WTC11 (cell line): Measurements from ENCODE around the gene ITPR1. TPM values are rescaled to one million over a fixed set of nuclear protein-coding genes. Genes with fewer than 3 reads are reported as not detected.

Experiments
- ATAC-seq: fragments of 200-7000 bp; cut with Tn5 transposase; 2 replicates; pipeline ENCODE4 v1.10.0; 2021; ENCODE audit warnings: mild to moderate bottlenecking, moderate library complexity
- CTCF ChIA-PET: fragments of 300-600 bp; sonication (Branson Sonifier 250); formaldehyde crosslinking; loops from one replicate; lab custom pipeline; 2021; ENCODE audit warnings: antibody characterized with exemption; lab: Charles Lee
- POLR2A ChIA-PET: fragments of 350-600 bp; sonication (Branson Sonifier 250); formaldehyde crosslinking; loops from one replicate; lab custom pipeline; 2021; ENCODE audit warnings: antibody characterized with exemption; lab: Charles Lee
- DNase-seq: peaks from one replicate; pipeline ENCODE4 v3.0.0; 2021; ENCODE audit warnings: low spot score
- H3K27ac Mint-ChIP-seq: 2 replicates; pipeline ENCODE4 v1.8.0; 2021; ENCODE audit warnings: mixed read lengths
- H3K27me3 Mint-ChIP-seq: 2 replicates; pipeline ENCODE4 v1.8.0; 2021; ENCODE audit warnings: low read depth, mild to moderate bottlenecking, moderate library complexity, mixed read lengths
- H3K36me3 Mint-ChIP-seq: 2 replicates; pipeline ENCODE4 v1.8.0; 2021; ENCODE audit warnings: mixed read lengths
- H3K4me1 Mint-ChIP-seq: 2 replicates; pipeline ENCODE4 v1.8.0; 2022; ENCODE audit warnings: mixed read lengths
- H3K4me3 Mint-ChIP-seq: 2 replicates; pipeline ENCODE4 v1.8.0; 2021; ENCODE audit warnings: mild to moderate bottlenecking, moderate library complexity, mixed read lengths
- H3K9me3 Mint-ChIP-seq: 2 replicates; pipeline ENCODE4 v1.8.0; 2021; ENCODE audit warnings: mixed read lengths
- ESRRA ChIP-seq: sonication (generic); formaldehyde crosslinking; IDR thresholded peaks from 2 replicates; pipeline ENCODE4 v1.8.1; 2022; ENCODE audit warnings: mild to moderate bottlenecking, missing genetic modification reagents, borderline replicate concordance
- FOXK1 ChIP-seq: sonication (generic); formaldehyde crosslinking; IDR thresholded peaks from 2 replicates; pipeline ENCODE4 v1.8.0; 2022; ENCODE audit warnings: mild to moderate bottlenecking, moderate library complexity, missing genetic modification reagents
- RELA ChIP-seq: sonication (generic); formaldehyde crosslinking; IDR thresholded peaks from 2 replicates; pipeline ENCODE4 v1.8.1; 2022; ENCODE audit warnings: missing genetic modification reagents, mild to moderate bottlenecking, borderline replicate concordance
- RORB ChIP-seq: fragments of 250-450 bp; sonication (Bioruptor Pico); IDR thresholded peaks from 2 replicates; pipeline ENCODE4 v1.9.0; 2021; ENCODE audit warnings: mild to moderate bottlenecking
- TCF7 ChIP-seq: sonication (generic); formaldehyde crosslinking; IDR thresholded peaks from 2 replicates; pipeline ENCODE4 v1.8.0; 2022; ENCODE audit warnings: mild to moderate bottlenecking, low read depth, missing genetic modification reagents, moderate library complexity
- ZNF263 ChIP-seq: sonication (generic); formaldehyde crosslinking; IDR thresholded peaks from 2 replicates; pipeline ENCODE4 v1.8.1; 2022; ENCODE audit warnings: low read depth, mild to moderate bottlenecking, moderate library complexity, missing genetic modification reagents
- ZNF396 ChIP-seq: fragments of 250-450 bp; sonication (Bioruptor Pico); IDR thresholded peaks from 2 replicates; pipeline ENCODE4 v1.8.0; 2021; ENCODE audit warnings: mild to moderate bottlenecking, moderate library complexity, borderline replicate concordance
- ZNF416 ChIP-seq: fragments of 250-450 bp; sonication (Bioruptor Pico); IDR thresholded peaks from 2 replicates; pipeline ENCODE4 v1.9.0; 2021; ENCODE audit warnings: mild to moderate bottlenecking, inconsistent platforms
- ZNF671 ChIP-seq: fragments of 250-450 bp; sonication (Bioruptor Pico); IDR thresholded peaks from 2 replicates; pipeline ENCODE4 v1.8.0; 2021; ENCODE audit warnings: mild to moderate bottlenecking
- total RNA-seq: library from RNA; stranded (reverse); gene quantifications from 3 replicates; pipeline ENCODE4 v1.2.3, GENCODE V29; 2021
- TF ChIP-seq, protein P1 (sequence below): sonication (generic); formaldehyde crosslinking; IDR thresholded peaks from 2 replicates; pipeline ENCODE4 v1.8.0; 2022; ENCODE audit warnings: missing genetic modification reagents
- TF ChIP-seq, protein P2 (sequence below): sonication (generic); formaldehyde crosslinking; IDR thresholded peaks from 2 replicates; pipeline ENCODE4 v1.8.0; 2023; ENCODE audit warnings: mild to moderate bottlenecking, missing genetic modification reagents
- TF ChIP-seq, protein P3 (sequence below): sonication (generic); formaldehyde crosslinking; IDR thresholded peaks from 2 replicates; pipeline ENCODE4 v1.8.0; 2023; ENCODE audit warnings: missing genetic modification reagents
- TF ChIP-seq, protein P4 (sequence below): fragments of 250-450 bp; sonication (Bioruptor Pico); IDR thresholded peaks from 2 replicates; pipeline ENCODE4 v1.9.0; 2021; ENCODE audit warnings: mild to moderate bottlenecking, borderline replicate concordance
- TF ChIP-seq, protein P5 (sequence below): sonication (generic); formaldehyde crosslinking; IDR thresholded peaks from 2 replicates; pipeline ENCODE4 v1.8.1; 2022; ENCODE audit warnings: missing genetic modification reagents, borderline replicate concordance
- TF ChIP-seq, protein P6 (sequence below): sonication (generic); formaldehyde crosslinking; IDR thresholded peaks from 2 replicates; pipeline ENCODE4 v1.8.1; 2022; ENCODE audit warnings: mild to moderate bottlenecking, moderate library complexity, missing genetic modification reagents

ITPR1 gene
- total RNA-seq, 1 experiment from 2014 or later: 11.8 TPM

DNA sequence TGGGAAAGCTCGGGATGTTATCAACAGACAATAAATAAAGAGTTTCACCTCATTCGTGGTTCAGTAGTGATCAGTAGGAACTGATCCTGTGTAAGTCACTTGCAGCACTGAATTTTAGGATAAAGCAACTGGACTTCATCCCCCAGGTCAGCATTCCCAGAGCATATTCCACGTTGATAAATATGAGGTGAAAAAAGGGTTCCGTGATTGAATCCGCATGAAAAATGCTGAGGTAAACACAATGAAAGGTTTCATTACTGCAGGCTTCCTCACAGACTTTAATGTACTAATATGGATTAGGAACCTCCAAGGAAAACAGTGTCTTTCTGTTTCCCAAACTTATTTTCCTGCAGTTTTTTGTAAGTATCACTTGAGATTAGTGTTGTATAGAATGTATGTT, 308.7 kb downstream of the ITPR1 start:
- peaks cover 13% of the 10 kb centered on the region for H3K36me3 Mint-ChIP-seq
- POLR2A ChIA-PET: no interaction called here
- no peaks in the 10 kb centered on the region for H3K4me1 Mint-ChIP-seq
- peaks cover 15% of the 10 kb centered on the region for H3K9me3 Mint-ChIP-seq
- CTCF ChIA-PET: no interaction called here
- H3K27me3 Mint-ChIP-seq: no peaks in the 10 kb centered on the region
- no peak for ATAC-seq
- H3K4me3 Mint-ChIP-seq: no peak overlapping the region
- TF ChIP-seq, protein P1, sequence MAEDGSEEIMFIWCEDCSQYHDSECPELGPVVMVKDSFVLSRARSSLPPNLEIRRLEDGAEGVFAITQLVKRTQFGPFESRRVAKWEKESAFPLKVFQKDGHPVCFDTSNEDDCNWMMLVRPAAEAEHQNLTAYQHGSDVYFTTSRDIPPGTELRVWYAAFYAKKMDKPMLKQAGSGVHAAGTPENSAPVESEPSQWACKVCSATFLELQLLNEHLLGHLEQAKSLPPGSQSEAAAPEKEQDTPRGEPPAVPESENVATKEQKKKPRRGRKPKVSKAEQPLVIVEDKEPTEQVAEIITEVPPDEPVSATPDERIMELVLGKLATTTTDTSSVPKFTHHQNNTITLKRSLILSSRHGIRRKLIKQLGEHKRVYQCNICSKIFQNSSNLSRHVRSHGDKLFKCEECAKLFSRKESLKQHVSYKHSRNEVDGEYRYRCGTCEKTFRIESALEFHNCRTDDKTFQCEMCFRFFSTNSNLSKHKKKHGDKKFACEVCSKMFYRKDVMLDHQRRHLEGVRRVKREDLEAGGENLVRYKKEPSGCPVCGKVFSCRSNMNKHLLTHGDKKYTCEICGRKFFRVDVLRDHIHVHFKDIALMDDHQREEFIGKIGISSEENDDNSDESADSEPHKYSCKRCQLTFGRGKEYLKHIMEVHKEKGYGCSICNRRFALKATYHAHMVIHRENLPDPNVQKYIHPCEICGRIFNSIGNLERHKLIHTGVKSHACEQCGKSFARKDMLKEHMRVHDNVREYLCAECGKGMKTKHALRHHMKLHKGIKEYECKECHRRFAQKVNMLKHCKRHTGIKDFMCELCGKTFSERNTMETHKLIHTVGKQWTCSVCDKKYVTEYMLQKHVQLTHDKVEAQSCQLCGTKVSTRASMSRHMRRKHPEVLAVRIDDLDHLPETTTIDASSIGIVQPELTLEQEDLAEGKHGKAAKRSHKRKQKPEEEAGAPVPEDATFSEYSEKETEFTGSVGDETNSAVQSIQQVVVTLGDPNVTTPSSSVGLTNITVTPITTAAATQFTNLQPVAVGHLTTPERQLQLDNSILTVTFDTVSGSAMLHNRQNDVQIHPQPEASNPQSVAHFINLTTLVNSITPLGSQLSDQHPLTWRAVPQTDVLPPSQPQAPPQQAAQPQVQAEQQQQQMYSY (CRISPR knock-in tag): no peak
- no peak for TF ChIP-seq ZNF396 (CRISPR knock-in tag)
- TF ChIP-seq, protein P2, sequence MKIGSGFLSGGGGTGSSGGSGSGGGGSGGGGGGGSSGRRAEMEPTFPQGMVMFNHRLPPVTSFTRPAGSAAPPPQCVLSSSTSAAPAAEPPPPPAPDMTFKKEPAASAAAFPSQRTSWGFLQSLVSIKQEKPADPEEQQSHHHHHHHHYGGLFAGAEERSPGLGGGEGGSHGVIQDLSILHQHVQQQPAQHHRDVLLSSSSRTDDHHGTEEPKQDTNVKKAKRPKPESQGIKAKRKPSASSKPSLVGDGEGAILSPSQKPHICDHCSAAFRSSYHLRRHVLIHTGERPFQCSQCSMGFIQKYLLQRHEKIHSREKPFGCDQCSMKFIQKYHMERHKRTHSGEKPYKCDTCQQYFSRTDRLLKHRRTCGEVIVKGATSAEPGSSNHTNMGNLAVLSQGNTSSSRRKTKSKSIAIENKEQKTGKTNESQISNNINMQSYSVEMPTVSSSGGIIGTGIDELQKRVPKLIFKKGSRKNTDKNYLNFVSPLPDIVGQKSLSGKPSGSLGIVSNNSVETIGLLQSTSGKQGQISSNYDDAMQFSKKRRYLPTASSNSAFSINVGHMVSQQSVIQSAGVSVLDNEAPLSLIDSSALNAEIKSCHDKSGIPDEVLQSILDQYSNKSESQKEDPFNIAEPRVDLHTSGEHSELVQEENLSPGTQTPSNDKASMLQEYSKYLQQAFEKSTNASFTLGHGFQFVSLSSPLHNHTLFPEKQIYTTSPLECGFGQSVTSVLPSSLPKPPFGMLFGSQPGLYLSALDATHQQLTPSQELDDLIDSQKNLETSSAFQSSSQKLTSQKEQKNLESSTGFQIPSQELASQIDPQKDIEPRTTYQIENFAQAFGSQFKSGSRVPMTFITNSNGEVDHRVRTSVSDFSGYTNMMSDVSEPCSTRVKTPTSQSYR (CRISPR knock-in tag): no peak
- TF ChIP-seq ZNF416 (CRISPR knock-in tag): no peak
- TF ChIP-seq, protein P3, sequence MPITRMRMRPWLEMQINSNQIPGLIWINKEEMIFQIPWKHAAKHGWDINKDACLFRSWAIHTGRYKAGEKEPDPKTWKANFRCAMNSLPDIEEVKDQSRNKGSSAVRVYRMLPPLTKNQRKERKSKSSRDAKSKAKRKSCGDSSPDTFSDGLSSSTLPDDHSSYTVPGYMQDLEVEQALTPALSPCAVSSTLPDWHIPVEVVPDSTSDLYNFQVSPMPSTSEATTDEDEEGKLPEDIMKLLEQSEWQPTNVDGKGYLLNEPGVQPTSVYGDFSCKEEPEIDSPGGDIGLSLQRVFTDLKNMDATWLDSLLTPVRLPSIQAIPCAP (CRISPR knock-in tag): no peak
- no peak for TF ChIP-seq TCF7 (CRISPR knock-in tag)
- no peak for TF ChIP-seq ESRRA (CRISPR knock-in tag)
- no peak for TF ChIP-seq ZNF263 (CRISPR knock-in tag)
- no peak for TF ChIP-seq ZNF671 (CRISPR knock-in tag)
- TF ChIP-seq FOXK1 (CRISPR knock-in tag): no peak
- TF ChIP-seq, protein P4, sequence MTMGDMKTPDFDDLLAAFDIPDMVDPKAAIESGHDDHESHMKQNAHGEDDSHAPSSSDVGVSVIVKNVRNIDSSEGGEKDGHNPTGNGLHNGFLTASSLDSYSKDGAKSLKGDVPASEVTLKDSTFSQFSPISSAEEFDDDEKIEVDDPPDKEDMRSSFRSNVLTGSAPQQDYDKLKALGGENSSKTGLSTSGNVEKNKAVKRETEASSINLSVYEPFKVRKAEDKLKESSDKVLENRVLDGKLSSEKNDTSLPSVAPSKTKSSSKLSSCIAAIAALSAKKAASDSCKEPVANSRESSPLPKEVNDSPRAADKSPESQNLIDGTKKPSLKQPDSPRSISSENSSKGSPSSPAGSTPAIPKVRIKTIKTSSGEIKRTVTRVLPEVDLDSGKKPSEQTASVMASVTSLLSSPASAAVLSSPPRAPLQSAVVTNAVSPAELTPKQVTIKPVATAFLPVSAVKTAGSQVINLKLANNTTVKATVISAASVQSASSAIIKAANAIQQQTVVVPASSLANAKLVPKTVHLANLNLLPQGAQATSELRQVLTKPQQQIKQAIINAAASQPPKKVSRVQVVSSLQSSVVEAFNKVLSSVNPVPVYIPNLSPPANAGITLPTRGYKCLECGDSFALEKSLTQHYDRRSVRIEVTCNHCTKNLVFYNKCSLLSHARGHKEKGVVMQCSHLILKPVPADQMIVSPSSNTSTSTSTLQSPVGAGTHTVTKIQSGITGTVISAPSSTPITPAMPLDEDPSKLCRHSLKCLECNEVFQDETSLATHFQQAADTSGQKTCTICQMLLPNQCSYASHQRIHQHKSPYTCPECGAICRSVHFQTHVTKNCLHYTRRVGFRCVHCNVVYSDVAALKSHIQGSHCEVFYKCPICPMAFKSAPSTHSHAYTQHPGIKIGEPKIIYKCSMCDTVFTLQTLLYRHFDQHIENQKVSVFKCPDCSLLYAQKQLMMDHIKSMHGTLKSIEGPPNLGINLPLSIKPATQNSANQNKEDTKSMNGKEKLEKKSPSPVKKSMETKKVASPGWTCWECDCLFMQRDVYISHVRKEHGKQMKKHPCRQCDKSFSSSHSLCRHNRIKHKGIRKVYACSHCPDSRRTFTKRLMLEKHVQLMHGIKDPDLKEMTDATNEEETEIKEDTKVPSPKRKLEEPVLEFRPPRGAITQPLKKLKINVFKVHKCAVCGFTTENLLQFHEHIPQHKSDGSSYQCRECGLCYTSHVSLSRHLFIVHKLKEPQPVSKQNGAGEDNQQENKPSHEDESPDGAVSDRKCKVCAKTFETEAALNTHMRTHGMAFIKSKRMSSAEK (CRISPR knock-in tag): no peak
- TF ChIP-seq, protein P5, sequence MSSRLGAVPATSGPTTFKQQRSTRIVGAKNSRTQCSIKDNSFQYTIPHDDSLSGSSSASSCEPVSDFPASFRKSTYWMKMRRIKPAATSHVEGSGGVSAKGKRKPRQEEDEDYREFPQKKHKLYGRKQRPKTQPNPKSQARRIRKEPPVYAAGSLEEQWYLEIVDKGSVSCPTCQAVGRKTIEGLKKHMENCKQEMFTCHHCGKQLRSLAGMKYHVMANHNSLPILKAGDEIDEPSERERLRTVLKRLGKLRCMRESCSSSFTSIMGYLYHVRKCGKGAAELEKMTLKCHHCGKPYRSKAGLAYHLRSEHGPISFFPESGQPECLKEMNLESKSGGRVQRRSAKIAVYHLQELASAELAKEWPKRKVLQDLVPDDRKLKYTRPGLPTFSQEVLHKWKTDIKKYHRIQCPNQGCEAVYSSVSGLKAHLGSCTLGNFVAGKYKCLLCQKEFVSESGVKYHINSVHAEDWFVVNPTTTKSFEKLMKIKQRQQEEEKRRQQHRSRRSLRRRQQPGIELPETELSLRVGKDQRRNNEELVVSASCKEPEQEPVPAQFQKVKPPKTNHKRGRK (CRISPR knock-in tag): no peak
- TF ChIP-seq, protein P6, sequence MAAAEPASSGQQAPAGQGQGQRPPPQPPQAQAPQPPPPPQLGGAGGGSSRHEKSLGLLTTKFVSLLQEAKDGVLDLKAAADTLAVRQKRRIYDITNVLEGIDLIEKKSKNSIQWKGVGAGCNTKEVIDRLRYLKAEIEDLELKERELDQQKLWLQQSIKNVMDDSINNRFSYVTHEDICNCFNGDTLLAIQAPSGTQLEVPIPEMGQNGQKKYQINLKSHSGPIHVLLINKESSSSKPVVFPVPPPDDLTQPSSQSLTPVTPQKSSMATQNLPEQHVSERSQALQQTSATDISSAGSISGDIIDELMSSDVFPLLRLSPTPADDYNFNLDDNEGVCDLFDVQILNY (CRISPR knock-in tag): no peak
- TF ChIP-seq RORB (CRISPR knock-in tag): no peak
- TF ChIP-seq RELA (CRISPR knock-in tag): no peak
- no peak overlapping the region for H3K27ac Mint-ChIP-seq
- no peak for DNase-seq
